NCI-H82 treated with DMSO at 0.1 percent for 48 hours (cell line): ENCODE measurements around the gene DACT3.
A peak's percentile ranks its signal among the peaks of the same experiment; 100 is the strongest.
"Not testable (repeated sequence)": the region's sequence is repeated elsewhere in the genome, so short reads cannot be mapped to it uniquely, and the experiment has no call there.

ENCODE experiments used
- DNase-seq: peaks from one replicate; lab custom pipeline; 2025; ENCODE audit not compliant: unreplicated experiment; lab: John Stamatoyannopoulos, UW

DACT3 gene

DNA sequence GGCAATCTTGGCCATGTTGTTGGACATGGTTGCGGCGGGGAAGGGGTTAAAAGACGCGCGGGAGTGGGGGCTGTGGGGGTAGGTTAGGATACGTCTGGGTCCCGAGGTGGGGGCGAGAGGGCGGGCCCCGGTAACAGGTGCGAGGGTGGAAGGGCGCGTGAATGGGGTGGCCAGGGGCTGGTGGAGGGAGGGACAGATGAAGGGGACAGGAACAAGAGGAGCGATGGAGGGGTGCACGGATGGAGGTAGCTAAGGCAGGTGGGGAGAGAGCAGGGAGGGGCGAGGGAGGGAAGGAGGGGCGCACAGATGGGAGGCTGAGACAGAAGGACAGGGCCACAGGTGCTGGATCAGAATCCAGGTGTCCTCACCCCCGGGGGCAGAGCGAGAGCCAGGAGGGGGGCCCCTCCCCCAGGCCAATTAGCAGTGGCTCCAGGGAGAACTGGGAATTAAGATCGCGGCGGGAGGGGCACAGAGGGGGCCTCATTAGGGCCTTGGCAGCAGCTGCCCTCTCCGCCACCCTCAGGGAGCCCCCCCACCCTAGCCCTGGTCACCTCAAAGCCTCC is 26.2 kb downstream of the DACT3 start:
- peak; percentile 48 for DNase-seq

- DNase-seq, result peak; percentile 78
Measured at GRCh38 chr19:46634045-46634655, 26.8 kb downstream of the DACT3 start.

DNA sequence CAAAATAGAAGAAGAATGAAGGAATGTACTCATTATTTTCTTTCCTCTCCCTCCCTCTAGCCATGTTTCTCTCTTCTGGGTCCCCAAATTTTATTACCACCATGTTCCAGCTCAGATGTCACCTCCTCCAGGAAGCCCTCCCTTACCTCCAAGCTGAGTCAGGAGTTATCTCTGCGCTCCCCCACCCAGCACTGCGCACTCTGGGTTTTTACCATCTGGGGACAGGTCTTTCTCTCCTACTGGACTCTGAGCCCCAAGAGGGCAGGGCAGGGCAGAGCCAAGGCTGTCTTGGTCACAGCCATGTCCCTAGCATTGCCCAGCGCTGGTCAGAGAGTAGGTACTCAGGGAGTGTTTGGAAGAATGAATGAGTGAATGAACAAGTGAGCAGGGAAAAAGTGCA is 27.9 kb downstream of the DACT3 start:
- DNase-seq, result no peak

DNA sequence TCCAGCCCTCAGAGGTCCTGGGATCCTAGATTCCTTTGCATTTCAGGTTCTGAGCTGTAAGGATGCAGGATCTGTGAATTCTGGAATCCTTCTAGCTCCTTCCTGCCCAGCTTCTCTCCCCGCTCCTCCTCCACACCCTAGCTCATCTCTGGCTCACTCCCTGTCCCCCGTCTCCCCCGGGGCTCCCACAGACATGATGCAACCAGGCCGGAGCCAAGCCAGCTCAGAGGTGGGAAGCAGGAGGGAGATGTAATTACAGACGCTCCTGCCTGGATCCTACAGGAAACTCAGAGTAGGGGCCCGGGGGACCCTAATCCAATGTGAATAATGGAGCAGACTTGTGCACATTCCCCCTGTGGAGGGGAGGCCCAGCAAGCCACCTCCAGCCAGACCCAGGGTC is 29.5 kb downstream of the DACT3 start:
- no peak for DNase-seq

DNA sequence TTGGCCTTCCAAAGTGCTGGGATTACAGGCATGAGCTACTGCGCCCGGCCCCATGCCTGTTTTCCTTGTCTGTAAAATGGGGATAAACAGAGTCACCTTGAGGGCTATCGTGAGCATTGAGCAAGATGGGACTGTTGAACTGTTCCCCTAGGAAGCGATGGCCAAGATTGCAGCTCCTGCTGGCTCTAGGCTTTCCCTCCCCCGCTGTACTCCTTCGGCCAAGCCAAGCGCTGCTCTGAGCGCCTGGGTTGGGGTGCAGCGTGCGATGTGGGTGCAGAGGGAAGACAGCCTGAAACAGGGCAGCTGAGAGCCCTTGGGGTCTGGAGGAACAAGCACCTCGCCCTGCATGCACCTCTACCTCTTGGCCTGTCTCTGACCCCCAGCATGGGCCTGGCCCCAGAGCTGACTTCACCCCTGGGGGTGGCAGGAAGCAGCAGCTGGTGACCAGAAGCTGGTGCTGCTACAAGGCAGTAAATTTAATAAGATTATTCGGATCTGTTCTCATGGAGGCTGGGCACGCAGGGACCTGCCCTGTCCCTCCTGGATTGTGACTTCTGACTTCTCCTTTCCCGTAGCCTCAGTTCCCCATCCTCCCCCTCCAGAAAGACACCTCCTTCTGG is 30.3 kb downstream of the DACT3 start:
- peak; percentile 88 for DNase-seq

DNA sequence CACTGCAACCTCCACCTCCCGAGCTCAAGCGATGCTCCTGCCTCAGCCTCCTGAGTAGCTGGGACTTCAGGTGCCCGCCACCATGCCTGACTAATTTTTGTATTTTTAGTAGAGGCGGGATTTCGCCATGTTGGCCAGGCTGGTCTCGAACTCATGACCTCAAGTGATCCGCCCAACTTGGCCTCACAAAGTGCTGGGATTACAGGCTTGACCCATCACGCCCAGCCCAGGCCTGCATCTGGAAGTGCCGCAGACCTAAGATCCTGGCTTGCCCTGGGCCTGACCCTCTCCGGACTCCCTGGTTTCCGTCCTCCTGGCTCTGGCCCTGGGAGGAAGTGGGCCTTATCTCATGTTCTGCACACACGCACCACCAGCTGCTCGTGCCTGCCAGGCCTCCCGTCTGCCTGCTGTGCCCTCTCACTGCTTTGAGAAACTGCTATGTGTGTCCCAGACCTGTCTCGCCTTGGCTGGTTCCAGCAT is 31.4 kb downstream of the DACT3 start:
- DNase-seq, result no peak

GRCh38 chr19:46628970-46629369 is 32.0 kb downstream of the DACT3 start:
- not testable (repeated sequence) for DNase-seq

DNA sequence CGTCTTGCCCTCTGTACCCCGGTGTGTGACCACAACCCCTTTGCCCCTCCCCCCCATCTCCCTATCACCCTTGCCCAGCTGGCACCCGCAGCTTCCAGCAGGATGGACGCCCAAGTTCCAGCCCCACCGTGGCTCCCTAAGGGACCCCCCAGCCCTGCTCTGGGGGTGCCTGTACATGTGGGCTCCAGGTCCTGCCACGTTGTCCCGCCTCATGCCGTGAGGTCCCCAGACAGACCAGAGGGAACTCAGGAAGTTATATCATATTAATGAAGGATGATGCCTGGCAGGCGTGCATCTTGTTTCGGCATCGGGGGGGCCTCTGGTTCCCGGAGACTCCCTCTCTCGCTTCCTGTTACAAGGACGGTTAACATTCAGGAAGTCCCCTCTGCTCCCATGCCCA is 34.5 kb downstream of the DACT3 start:
- DNase-seq, result no peak

DNA sequence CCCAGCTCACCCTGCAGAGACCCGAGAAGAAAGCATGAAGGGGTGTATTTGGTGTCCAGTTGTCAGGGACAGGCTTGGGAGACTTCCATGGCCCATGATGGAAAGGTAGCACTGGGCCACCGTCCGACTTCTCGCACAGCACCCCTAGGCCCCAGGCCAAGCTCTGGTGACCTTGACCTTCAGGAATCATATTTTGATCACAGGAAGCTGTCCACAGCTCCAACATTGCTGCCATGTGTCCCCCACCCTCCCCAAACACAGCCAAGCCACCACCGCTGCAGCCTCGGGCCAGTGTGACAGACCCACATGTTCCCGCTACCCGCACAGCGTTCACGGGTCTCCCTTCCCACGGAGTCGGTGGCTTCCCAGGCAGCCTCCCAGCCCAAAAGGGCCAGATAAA is 35.3 kb downstream of the DACT3 start:
- no peak for DNase-seq

GRCh38 chr19:46624958-46625661 is 35.9 kb downstream of the DACT3 start, which contains the start of gene PTGIR:
Gene PTGIR, minus strand, starts transcription at chr19:46625089. Its CDS starts 864 bp downstream, at chr19:46624225.
- DNase-seq, result no peak

DNA sequence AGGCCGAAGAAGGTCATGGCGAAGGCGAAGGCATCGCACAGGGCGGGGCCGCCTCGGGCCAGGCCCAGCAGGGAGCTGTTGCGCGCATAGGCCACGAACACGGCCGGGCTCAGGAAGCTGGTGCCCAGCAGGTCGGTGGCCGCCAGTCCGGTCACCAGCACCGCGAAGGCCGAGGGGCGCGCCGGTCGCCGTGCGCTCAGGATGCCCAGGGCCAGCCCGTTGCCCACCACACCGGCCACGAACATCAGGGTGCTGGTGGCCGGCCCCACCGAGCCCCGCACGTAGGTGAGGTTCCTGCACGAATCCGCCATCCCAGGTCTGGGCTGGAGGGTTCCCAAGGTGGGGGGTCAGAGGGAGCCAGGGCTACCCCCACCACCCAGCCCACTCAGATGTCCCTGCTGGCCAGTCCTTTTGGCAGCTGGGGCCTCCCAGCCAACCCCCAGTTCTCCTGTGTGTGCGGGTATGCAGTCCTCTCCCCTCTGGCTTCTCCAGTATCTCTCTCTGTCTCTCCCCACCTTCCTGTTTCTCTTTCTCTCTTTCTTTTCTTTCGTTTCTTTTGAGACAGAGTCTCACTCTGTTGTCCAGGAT is 37.0 kb downstream of the DACT3 start:
- DNase-seq, result no peak

DNA sequence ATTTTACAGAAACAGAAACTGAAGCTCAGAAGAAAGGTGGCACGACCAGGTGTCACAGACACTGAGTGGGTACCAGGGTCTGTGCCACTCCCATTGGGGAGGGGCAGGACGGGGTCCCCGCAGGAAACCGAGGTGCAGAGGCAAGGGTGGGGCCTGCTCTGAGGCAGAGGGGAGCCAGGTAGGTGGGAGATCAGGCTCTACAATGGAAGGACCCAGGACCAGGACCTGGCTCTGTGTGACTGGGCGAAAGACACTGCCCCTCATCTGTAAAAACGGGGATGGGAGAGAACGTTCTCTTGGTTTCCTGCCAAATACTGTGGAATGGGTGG is 38.9 kb downstream of the DACT3 start:
- no peak for DNase-seq

- DNase-seq, result no peak
Measured at GRCh38 chr19:46621191-46622117, 39.5 kb downstream of the DACT3 start.

DNA sequence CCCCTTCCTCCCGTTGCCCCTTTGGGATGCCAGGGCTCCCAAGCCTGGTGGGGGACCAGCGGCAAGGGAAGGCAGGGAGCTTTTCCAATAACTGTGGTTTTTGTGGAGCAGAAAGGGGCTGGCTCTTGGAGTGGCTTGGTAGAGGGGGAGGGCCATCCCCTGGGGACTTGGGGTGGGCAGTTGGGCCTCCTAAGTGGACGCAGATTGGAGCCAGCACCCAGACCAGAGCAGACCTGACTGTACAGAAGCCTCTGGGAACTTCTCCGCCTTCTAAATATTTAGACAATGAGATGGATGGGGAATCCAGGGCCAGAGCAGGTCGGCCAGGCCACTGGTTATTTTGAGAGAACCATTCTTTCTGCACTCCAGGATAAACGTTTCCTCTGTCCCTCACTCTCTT is 40.3 kb downstream of the DACT3 start:
- no peak for DNase-seq

DNA sequence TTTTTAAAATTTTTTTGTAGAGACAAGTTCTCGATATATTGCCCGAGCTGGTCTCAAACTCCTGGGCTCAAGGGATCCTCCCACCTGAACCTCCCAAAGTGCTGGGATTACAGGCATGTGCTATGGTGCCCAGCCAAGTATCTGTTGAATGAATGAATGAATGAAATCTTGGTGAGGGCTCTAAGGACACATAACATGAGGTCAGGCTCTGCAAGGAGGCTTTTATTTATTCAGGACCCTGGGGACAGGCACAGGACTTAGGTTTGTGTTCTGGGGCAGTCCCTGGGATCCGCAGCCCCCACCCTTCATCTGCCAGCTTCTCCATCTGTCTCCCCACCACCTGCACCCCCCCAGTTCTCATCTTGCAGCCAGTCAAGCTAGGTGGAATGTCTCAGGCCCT is 40.7 kb downstream of the DACT3 start:
- no peak for DNase-seq

DNA sequence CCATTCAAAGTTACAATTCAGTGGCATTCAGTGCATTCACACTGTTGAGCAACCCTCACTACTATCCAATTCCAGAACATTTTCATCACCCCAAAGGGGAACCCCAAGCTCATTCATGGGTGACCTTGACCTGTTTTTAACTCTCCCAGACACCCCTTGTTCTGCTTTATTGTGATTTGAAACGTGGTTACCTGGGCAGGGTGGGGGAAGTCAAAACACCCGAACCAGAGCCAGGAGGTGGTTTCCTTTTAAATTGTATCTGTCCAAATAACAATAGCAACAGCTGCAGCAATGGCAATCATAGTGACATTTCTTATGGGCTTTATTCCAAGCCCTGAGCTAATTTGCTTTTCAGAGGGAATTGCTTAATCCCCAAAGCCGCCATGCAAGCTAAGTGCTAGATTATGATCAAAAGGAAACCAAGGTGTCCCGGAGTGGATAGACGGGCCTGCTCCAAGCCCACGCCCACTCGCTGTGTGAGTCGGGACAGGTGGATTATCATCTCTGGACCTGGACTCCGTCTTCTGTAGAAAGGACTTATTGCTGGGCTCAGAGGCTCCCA is 42.2 kb downstream of the DACT3 start:
- peak; percentile 91 for DNase-seq

DNA sequence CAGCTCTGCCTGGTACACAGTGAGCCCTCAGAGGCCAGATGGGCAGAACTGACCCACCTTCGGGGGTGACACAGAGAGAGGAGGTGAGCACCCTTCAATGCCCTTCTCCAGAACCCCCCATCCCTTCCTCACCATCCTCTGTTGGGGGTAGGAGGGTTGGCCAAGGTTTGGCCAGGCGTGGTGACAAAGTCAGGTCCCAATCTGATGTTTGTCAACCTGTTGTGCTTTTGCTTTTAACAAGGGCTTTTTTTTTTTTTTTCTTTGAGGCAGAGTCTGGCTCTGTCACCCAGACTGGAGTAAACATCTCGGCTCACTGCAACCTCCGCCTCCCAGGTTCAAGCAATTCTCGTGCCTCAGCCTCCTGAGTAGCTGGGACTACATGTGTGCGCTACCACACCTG is 43.4 kb downstream of the DACT3 start:
- no peak for DNase-seq

DNA sequence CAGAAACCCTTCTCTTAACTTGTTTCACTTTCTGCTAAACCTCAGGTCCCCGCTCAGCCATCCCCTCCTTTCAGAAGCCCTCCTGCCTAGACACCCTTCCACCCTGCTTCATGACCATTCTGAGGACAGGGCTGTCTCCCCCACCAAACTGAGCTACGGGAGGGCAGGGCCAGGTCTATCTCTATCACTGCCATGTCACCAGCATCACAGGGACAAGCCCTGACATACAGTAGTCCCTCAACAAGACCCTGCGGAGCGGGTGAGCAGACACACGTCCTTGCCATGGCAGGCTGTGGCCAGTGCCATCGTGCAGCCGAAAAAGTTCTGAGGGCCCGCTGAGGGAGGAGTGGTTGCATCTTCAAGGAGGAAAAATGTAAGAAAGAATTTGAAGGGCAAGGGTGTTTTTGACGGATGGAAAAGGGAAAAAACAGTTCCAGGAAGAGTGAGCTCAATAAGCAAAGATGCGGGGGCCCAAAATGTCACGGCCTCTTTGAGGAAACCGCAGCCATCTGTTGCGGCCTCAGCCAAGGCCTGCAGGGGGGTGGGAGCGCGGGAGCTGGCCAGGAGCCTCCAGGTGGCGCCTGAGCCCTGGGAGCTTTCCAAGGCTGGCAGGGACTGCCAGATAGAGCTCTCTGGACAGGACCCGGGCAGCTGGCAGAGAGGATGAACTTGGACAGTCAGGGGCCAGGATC is 44.2 kb downstream of the DACT3 start:
- DNase-seq, result peak; percentile 60

GRCh38 chr19:46615966-46616365 is 45.0 kb downstream of the DACT3 start:
- DNase-seq, result no peak
